ENCODE measurements around the gene MROH2B.

MROH2B gene

DNA sequence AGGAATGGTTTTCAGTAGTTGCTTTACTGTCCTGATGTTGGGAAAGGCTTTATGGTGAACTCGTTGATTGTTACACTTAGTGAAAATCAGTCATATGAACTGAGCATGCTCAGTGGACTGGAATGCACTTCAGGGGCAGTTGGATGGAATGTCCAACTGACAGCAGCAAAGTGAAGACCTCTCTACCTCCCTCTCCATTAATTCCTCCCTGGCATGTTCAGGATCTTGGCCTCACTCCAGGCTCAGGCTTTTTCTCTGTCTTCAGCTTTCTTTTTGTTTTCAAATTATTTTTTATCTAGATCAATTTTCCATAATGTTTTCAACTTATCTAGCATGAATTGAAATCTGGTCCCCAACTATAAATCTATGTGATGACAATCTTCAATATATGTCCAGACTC lies at the start of gene MROH2B:
TSS of gene MROH2B (minus strand) at position 101 of the 400 bp plus-strand sequence. CDS start 490 bp downstream, outside the sequence.
- no peaks in the 10 kb centered on the region for H3K4me1 ChIP-seq
- TF ChIP-seq Cebpa-rat (IDR thresholded peaks at IDR 0.05), result no peak
- no peaks in the 10 kb centered on the region for H3K9me3 ChIP-seq
- no peaks in the 10 kb centered on the region for H3K27me3 ChIP-seq
- no peak within 1 kb of the TSS for H3K4me3 ChIP-seq
- no peaks in the 10 kb centered on the region for H3K36me3 ChIP-seq
- H3K27ac ChIP-seq, result no peak within 1 kb of the TSS
- no peak within 1 kb of the TSS for H3K4me2 ChIP-seq
- no peaks in the 10 kb centered on the region for H4K20me1 ChIP-seq
- no peak within 1 kb of the TSS for H3K9ac ChIP-seq

DNA sequence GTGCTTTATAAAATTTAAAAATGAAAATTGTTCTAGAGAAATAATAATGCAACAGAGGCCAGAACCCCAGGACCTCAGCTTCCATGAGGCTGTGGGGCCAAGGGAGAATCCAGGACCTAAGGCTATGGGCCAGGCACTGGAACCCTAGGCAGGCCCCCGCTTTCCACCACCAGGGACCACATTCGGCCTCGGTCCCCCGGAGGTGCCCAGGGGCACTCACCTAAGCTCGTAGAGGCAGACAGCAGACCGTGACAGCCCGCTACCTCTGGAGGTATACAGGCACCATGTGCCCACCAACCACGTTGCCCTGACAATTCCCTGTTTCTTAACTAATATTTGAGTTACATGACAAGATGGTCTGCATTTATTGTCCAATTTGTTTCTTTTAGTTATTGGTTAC lies 49.5 kb upstream of the MROH2B start:
- H3K36me3 ChIP-seq, result no peaks in the 10 kb centered on the region
- H3K4me3 ChIP-seq, result no peak overlapping the region
- no peaks in the 10 kb centered on the region for H3K4me1 ChIP-seq
- TF ChIP-seq Cebpa-rat (IDR thresholded peaks at IDR 0.05), result no peak
- H3K27ac ChIP-seq, result no peak overlapping the region
- H3K9ac ChIP-seq, result no peak overlapping the region
- no peaks in the 10 kb centered on the region for H3K9me3 ChIP-seq
- no peaks in the 10 kb centered on the region for H4K20me1 ChIP-seq
- H3K4me2 ChIP-seq, result no peak overlapping the region
- H3K27me3 ChIP-seq, result no peaks in the 10 kb centered on the region

DNA sequence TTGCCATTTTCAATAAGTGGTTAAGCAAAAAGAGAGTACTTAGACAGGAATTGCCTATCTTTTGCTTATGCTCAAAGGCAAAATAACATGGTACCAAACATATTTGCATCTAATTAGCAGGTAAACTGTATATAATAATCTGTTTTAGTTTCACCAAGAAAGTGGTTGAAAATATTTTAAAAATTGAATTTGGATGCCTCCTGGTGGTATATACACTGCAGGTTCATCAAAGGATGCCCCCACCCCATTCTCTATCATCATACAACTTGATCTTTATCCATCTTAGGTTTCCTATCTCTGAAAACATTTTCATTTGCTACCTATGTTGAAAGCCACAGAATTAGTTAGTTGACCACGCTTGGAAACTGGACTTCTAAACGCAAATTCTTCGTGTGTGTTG lies 47.0 kb upstream of the MROH2B start:
- H3K4me3 ChIP-seq, result no peak overlapping the region
- no peaks in the 10 kb centered on the region for H3K36me3 ChIP-seq
- H3K9me3 ChIP-seq, result no peaks in the 10 kb centered on the region
- H3K27me3 ChIP-seq, result no peaks in the 10 kb centered on the region
- no peak overlapping the region for H3K27ac ChIP-seq
- no peak overlapping the region for H3K9ac ChIP-seq
- H4K20me1 ChIP-seq, result no peaks in the 10 kb centered on the region
- H3K4me2 ChIP-seq, result no peak overlapping the region
- no peaks in the 10 kb centered on the region for H3K4me1 ChIP-seq
- TF ChIP-seq Cebpa-rat (IDR thresholded peaks at IDR 0.05), result no peak

DNA sequence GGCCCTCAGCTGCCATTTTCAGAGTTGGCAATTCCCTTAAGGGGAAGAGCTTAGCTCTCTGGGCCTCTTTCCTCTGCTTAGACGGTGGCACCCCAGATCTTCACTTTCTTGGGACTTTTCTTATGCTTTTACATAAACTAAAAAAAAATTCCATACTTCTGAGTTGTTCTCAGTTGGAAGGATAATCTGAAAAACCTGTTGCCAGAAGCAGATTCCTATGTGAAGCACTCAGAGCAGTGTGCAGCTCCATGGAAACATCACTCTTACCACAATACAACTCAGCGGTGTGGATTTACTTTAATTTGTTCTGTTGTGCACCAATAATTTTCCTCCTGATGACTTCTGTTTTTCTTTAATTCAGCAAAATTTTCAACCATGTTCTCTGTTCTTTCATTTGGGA lies 44.1 kb upstream of the MROH2B start:
- no peak overlapping the region for H3K4me3 ChIP-seq
- no peaks in the 10 kb centered on the region for H3K27me3 ChIP-seq
- no peak overlapping the region for H3K9ac ChIP-seq
- H3K4me1 ChIP-seq, result no peaks in the 10 kb centered on the region
- H4K20me1 ChIP-seq, result no peaks in the 10 kb centered on the region
- H3K9me3 ChIP-seq, result no peaks in the 10 kb centered on the region
- H3K36me3 ChIP-seq, result no peaks in the 10 kb centered on the region
- no peak overlapping the region for H3K27ac ChIP-seq
- no peak overlapping the region for H3K4me2 ChIP-seq
- no peak for TF ChIP-seq Cebpa-rat (IDR thresholded peaks at IDR 0.05)

DNA sequence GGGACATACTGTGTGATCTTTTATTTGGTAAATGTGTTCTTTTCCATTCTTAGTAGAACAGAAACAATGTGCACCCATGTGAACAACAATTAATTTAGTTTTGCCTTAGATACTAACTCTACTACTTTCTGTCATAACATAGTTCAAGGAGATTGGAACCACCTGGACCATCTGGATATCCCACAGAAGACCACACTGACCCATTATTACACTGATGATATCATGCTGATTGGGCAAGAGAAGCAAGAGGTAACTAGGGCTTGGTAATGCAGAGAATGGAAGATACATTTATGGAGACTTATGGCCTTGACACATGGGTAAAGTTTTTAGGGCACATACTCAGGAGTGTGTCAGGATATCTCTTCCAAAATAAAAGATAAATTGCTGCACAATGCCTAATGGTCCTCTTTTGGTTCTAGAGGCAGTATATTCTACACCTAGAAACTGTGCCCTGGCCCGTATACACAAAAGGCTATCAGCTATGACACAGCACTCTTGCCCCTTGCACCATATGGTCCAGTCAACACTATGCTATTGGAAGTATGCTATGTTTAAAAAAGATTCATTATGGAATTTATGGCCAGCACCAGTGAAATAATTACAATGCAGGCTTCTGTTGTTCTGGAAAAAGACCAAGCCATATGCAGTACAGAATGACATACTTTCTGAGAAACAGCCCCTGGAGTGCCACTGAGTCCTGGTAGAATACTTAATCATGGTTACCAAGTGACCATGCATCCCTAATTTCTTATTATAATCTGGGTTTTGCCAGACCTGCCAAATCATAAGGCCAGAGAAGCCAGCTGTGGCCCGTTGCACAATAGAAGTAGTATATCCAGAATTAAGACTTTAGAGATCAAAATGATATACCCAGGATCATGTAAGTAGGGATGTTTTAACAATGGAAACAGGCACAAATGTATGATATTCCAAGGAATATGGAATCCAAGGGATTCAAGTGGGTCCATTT lies 41.6 kb upstream of the MROH2B start:
- H3K27ac ChIP-seq, result no peak overlapping the region
- H3K36me3 ChIP-seq, result no peaks in the 10 kb centered on the region
- H3K4me1 ChIP-seq, result no peaks in the 10 kb centered on the region
- no peaks in the 10 kb centered on the region for H3K9me3 ChIP-seq
- no peak for TF ChIP-seq Cebpa-rat (IDR thresholded peaks at IDR 0.05)
- no peak overlapping the region for H3K9ac ChIP-seq
- no peak overlapping the region for H3K4me2 ChIP-seq
- H3K4me3 ChIP-seq, result no peak overlapping the region
- H3K27me3 ChIP-seq, result no peaks in the 10 kb centered on the region
- no peaks in the 10 kb centered on the region for H4K20me1 ChIP-seq

DNA sequence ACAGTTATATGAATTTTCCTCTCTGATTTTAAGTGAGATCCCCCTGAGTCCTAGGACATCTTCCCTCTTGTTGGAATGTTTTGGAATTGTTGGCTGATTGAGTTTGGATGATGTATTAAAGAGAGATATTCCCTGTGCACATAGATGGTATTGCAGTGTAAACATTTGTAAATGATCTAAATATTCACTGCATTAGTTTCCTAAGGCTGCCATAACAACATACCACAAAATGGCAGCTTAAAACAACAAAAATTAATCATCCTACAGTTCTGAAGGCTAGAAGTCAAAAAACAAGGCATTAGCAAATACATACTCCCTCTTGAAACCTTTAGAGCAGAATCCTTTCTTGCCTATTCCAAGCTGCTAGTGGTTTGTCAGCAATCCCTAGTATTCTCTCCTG lies 38.0 kb upstream of the MROH2B start:
- Histone ChIP-seq H3K4me3 (no peak overlapping the region), H3K27ac (no peak overlapping the region), H3K4me1 (no peaks in the 10 kb centered on the region), H3K27me3 (no peaks in the 10 kb centered on the region), H3K9ac (no peak overlapping the region), H3K4me2 (no peak overlapping the region), H3K9me3 (no peaks in the 10 kb centered on the region), H4K20me1 (no peaks in the 10 kb centered on the region), H3K36me3 (no peaks in the 10 kb centered on the region)
- no peak for TF ChIP-seq Cebpa-rat (IDR thresholded peaks at IDR 0.05)

DNA sequence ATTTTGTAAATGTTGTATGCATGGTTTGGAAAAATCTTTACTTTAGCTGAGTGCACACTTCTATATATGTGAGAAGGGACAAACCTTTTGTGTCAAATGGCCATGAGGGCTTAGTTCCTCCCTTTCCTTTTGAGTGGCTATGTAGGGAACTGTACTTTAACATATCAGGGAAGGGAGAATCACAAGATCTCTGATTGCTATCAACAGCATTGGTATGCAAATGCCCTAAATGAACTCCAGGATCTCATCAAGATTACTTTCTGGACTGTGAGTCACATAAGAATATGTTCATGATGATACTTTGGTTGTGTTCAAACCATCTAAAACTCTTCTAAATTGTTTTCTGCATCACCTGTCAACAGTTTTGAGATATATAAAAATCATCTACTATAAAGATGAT lies 31.2 kb upstream of the MROH2B start:
- no peak overlapping the region for H3K4me3 ChIP-seq
- no peaks in the 10 kb centered on the region for H4K20me1 ChIP-seq
- peaks cover 7% of the 10 kb centered on the region; the same call in 1 of the 2 replicates for H3K4me1 ChIP-seq
- no peak overlapping the region for H3K9ac ChIP-seq
- H3K9me3 ChIP-seq, result no peaks in the 10 kb centered on the region
- no peak overlapping the region for H3K4me2 ChIP-seq
- H3K36me3 ChIP-seq, result no peaks in the 10 kb centered on the region
- no peaks in the 10 kb centered on the region for H3K27me3 ChIP-seq
- TF ChIP-seq Cebpa-rat (IDR thresholded peaks at IDR 0.05), result no peak
- no peak overlapping the region for H3K27ac ChIP-seq

DNA sequence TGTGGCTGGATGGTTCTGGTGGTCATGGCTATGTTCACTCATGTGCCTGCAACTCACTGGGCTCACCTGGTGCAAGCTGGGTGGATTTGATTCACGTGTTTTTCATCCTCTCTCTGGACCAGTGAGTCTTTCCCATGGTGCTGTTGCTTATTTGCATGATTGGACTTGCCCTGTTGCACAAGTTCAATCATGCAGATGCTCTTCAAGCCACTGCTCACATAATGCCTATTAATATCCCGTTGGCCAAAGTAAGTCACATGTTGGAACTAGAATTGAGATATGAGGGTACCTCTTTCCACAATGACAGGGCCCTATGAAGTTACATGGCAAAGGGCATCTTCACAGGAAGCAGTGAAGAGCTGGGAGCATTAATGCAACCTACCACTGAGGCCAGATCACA lies 26.5 kb upstream of the MROH2B start:
- H3K9me3 ChIP-seq, result no peaks in the 10 kb centered on the region

DNA sequence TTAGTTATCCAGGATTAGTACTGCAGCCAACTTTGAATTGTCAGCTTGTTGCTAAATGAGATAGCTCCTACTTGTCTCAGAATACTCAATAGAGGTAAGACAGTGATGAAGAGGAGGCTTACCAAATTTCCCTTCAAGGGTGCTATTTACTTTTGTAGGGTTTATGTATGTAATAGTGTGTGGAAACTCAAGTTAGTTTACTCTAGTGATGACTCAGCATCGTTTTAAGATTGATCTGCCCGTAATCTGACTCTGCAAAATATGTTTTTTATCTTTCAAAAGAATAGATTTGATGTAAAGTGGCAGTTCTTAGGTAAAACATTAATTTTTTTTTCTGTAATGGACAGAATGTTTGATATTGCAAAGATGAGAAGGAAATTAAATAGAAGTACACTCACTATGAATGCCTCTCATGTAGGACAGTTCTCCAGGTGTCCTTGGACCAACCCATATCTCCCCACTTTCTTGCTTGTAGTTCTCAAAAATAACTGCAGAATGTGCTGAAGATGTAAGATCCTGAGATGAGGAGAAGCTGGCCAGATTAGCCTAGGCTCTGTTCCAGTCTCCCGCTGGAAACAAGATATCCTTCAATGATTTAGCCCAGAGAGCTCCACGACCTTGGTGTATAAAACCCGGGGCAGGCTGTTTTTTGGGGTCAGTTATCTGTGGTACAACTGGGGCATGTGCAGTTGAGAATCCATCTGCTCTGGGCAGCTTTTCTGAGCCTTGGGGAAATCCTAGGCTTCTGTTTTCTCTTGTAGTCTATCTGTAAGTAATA lies 24.4 kb upstream of the MROH2B start:
- TF ChIP-seq Cebpa-rat (IDR thresholded peaks at IDR 0.05), result no peak
- Histone ChIP-seq H3K27me3 (no peaks in the 10 kb centered on the region), H3K9ac (no peak overlapping the region), H3K4me2 (no peak overlapping the region), H3K27ac (no peak overlapping the region), H3K4me1 (peaks cover 8% of the 10 kb centered on the region; the same call in 1 of the 2 replicates), H4K20me1 (no peaks in the 10 kb centered on the region), H3K4me3 (no peak overlapping the region), H3K36me3 (no peaks in the 10 kb centered on the region), H3K9me3 (no peaks in the 10 kb centered on the region)

More for the DNA sequence above, 26.5 kb upstream of the MROH2B start:
- Histone ChIP-seq H3K36me3 (no peaks in the 10 kb centered on the region), H4K20me1 (no peaks in the 10 kb centered on the region), H3K4me2 (peak overlapping the region; percentile 41), H3K27me3 (no peaks in the 10 kb centered on the region), H3K4me3 (no peak overlapping the region), H3K4me1 (peaks cover 8% of the 10 kb centered on the region; the same call in 1 of the 2 replicates), H3K9ac (no peak overlapping the region), H3K27ac (no peak overlapping the region)
- no peak for TF ChIP-seq Cebpa-rat (IDR thresholded peaks at IDR 0.05)

DNA sequence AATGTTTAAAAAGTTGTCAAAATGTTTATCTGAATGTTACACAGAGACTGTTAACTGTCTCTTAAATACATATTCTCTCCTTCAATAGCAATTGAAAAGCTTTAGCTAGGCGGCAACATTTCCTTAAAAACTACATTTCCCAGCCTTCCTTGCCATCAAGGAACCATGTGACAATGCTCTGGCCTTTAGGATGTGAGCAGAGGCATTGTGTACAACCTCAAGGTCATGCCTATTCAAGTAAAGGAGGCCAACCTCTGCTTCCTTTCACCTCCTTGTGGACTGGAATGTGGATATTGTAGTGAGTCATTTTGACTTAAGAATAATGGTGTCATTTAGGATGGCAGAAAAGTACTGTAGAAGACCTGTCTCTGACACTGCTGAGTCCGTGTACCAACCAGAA lies 23.7 kb upstream of the MROH2B start:
- H4K20me1 ChIP-seq, result no peaks in the 10 kb centered on the region

More for the DNA sequence above, 23.7 kb upstream of the MROH2B start:
- Histone ChIP-seq H3K4me1 (peaks cover 8% of the 10 kb centered on the region; the same call in 1 of the 2 replicates), H3K9me3 (no peaks in the 10 kb centered on the region), H3K9ac (no peak overlapping the region), H3K27ac (no peak overlapping the region), H3K4me2 (no peak overlapping the region), H3K27me3 (no peaks in the 10 kb centered on the region), H3K4me3 (no peak overlapping the region), H3K36me3 (no peaks in the 10 kb centered on the region)
- TF ChIP-seq Cebpa-rat (IDR thresholded peaks at IDR 0.05), result no peak
